Hepatocyte (in vitro differentiated cells): Measurements from ENCODE around the gene SLC34A1. TPM values are rescaled to one million over a fixed set of nuclear protein-coding genes. Genes with fewer than 3 reads are reported as not detected.

Source experiments
- DNase-seq: peaks from one replicate; pipeline ENCODE4 v3.0.0-alpha.2; 2016; ENCODE audit warnings: low spot score
- H2AFZ ChIP-seq: fragments of 200-600 bp; sonication (generic); 2 replicates; pipeline ENCODE4 v1.6.0; 2016; ENCODE audit warnings: antibody characterized with exemption, mild to moderate bottlenecking
- H3K27ac ChIP-seq: fragments of 200-600 bp; sonication (generic); 2 replicates; pipeline ENCODE4 v1.5.1; 2016; ENCODE audit warnings: mild to moderate bottlenecking
- H3K27me3 ChIP-seq: fragments of 200-600 bp; sonication (generic); 2 replicates; pipeline ENCODE4 v1.6.1; 2016
- H3K36me3 ChIP-seq: fragments of 200-600 bp; sonication (generic); replicated peaks from 2 replicates; pipeline ENCODE4 v1.5.1; 2016; ENCODE audit warnings: low read depth; ENCODE audit not compliant: insufficient read depth
- H3K4me1 ChIP-seq: fragments of 200-600 bp; sonication (generic); 2 replicates; pipeline ENCODE4 v1.5.1; 2016; ENCODE audit warnings: mild to moderate bottlenecking, moderate library complexity; ENCODE audit not compliant: insufficient read depth
- H3K4me2 ChIP-seq: fragments of 200-600 bp; sonication (generic); 2 replicates; pipeline ENCODE4 v1.6.0; 2016
- H3K4me3 ChIP-seq: fragments of 200-600 bp; sonication (generic); 2 replicates; pipeline ENCODE4 v1.5.1; 2016; ENCODE audit warnings: mild to moderate bottlenecking
- H3K79me2 ChIP-seq: fragments of 200-600 bp; sonication (generic); 2 replicates; pipeline ENCODE4 v1.6.0; 2017; ENCODE audit warnings: mild to moderate bottlenecking
- H3K9me2 ChIP-seq: fragments of 200-600 bp; sonication (generic); replicated peaks from 2 replicates; pipeline ENCODE4 v1.6.0; 2017; ENCODE audit warnings: mild to moderate bottlenecking; ENCODE audit not compliant: insufficient read depth
- H3K9me3 ChIP-seq: fragments of 200-600 bp; sonication (generic); 2 replicates; pipeline ENCODE4 v1.5.1; 2016; ENCODE audit warnings: low read depth, mild to moderate bottlenecking
- H4K20me1 ChIP-seq: fragments of 200-600 bp; sonication (generic); 2 replicates; pipeline ENCODE4 v1.6.0; 2016; ENCODE audit warnings: mild to moderate bottlenecking; ENCODE audit not compliant: insufficient read depth, poor library complexity, severe bottlenecking
- CTCF ChIP-seq: fragments of 200-600 bp; sonication (generic); IDR thresholded peaks from 2 replicates; pipeline ENCODE4 v1.5.1; 2016; ENCODE audit warnings: antibody characterized with exemption, mild to moderate bottlenecking; ENCODE audit not compliant: poor library complexity
- EZH2 ChIP-seq: fragments of 200-600 bp; sonication (generic); IDR thresholded peaks from 2 replicates; pipeline ENCODE4 v1.6.1; 2016; ENCODE audit warnings: antibody characterized with exemption, mild to moderate bottlenecking, borderline replicate concordance
- EZH2phosphoT487 ChIP-seq: fragments of 200-600 bp; sonication (generic); IDR thresholded peaks from one replicate; pipeline ENCODE4 v1.6.1; 2018; ENCODE audit warnings: antibody characterized with exemption, mild to moderate bottlenecking, low read depth, moderate library complexity; ENCODE audit not compliant: unreplicated experiment, severe bottlenecking
- WGBS: methylation state at CpG from one replicate; pipeline ENCODE4 v1.1.6; 2016; ENCODE audit warnings: low lambda C conversion rate; ENCODE audit errors: missing lambda C conversion rate; 5-methylcytosine and 5-hydroxymethylcytosine counted together
- polyA plus RNA-seq: library from polyadenylated mRNA; unstranded; fragments of >200 nt; fragmentation: Nextera tagmentation; extraction: Ambion mirVana; gene quantifications from 2 replicates; pipeline ENCODE4 v1.2.1, GENCODE V29; 2016
- total RNA-seq: library from RNA; depleted of rRNA; stranded (reverse); fragments of >200 nt; gene quantifications from 2 replicates; pipeline ENCODE4 v1.2.3, GENCODE V29; 2014

The SLC34A1 gene
- total and polyA plus RNA-seq, 2 experiments from 2014 or later: not detected

- H3K9me2 ChIP-seq: no peaks in the 10 kb centered on the region
- peaks cover 54% of the 10 kb centered on the region for H3K79me2 ChIP-seq
- no peaks in the 10 kb centered on the region for H3K36me3 ChIP-seq
- H4K20me1 ChIP-seq: peaks cover 14% of the 10 kb centered on the region
- H3K27ac ChIP-seq: peak overlapping the region; percentile 95
- no peak for DNase-seq
- H3K9me3 ChIP-seq: no peaks in the 10 kb centered on the region
- TF ChIP-seq CTCF (no peak), EZH2 (no peak)
- peaks cover 20% of the 10 kb centered on the region for H3K4me1 ChIP-seq
- H2AFZ ChIP-seq: peak overlapping the region; percentile 37
- no peaks in the 10 kb centered on the region for H3K27me3 ChIP-seq
- peak overlapping the region; percentile 95 for H3K4me2 ChIP-seq
- WGBS: 19% methylated on average over 18 of the region's 19 CpGs
- H3K4me3 ChIP-seq: peak overlapping the region; percentile 40
These were observed 33.4 kb upstream of the SLC34A1 start for GRCh38 chr5:177350776-177351391.

- peaks cover 12% of the 10 kb centered on the region for H4K20me1 ChIP-seq
- no peaks in the 10 kb centered on the region for H3K9me2 ChIP-seq
- no peaks in the 10 kb centered on the region for H3K36me3 ChIP-seq
- H3K27ac ChIP-seq: peak within 1 kb of the TSS; percentile 95
- WGBS: 8% methylated on average over 55 of the region's 55 CpGs
- H3K79me2 ChIP-seq: peaks cover 46% of the 10 kb centered on the region
- peak within 1 kb of the TSS; percentile 95 for H3K4me2 ChIP-seq
- H3K27me3 ChIP-seq: no peaks in the 10 kb centered on the region
- peak within 1 kb of the TSS; percentile 40 for H3K4me3 ChIP-seq
- H2AFZ ChIP-seq: peak within 1 kb of the TSS; percentile 90
- no peak for TF ChIP-seq CTCF
- no peak for TF ChIP-seq EZH2
- no peak for TF ChIP-seq EZH2phosphoT487
- peaks cover 20% of the 10 kb centered on the region for H3K4me1 ChIP-seq
- H3K9me3 ChIP-seq: no peaks in the 10 kb centered on the region
- peak; percentile 94 for DNase-seq
These were observed 32.6 kb upstream of the SLC34A1 start, which contains the start of gene LMAN2 for GRCh38 chr5:177351392-177352329. LMAN2 (minus strand) TSS chr5:177351668; CDS start chr5:177351647, 21 bp downstream.

- Histone ChIP-seq H3K27me3 (no peaks in the 10 kb centered on the region), H3K36me3 (no peaks in the 10 kb centered on the region), H3K79me2 (peaks cover 32% of the 10 kb centered on the region), H3K4me1 (peaks cover 20% of the 10 kb centered on the region), H3K4me2 (no peak overlapping the region), H4K20me1 (peaks cover 7% of the 10 kb centered on the region), H3K9me2 (no peaks in the 10 kb centered on the region), H2AFZ (no peak overlapping the region), H3K4me3 (no peak overlapping the region), H3K9me3 (no peaks in the 10 kb centered on the region), H3K27ac (no peak overlapping the region)
- WGBS: 92% methylated on average over 5 of the region's 5 CpGs
- TF ChIP-seq EZH2 (no peak), EZH2phosphoT487 (no peak)
- DNase-seq: no peak
These were observed 31.1 kb upstream of the SLC34A1 start for GRCh38 chr5:177353093-177353492.

- TF ChIP-seq CTCF (no peak), EZH2 (no peak), EZH2phosphoT487 (no peak)
- 80% methylated on average over 3 of the region's 3 CpGs for WGBS
- Histone ChIP-seq H3K9me3 (no peaks in the 10 kb centered on the region), H3K4me2 (peak overlapping the region; percentile 44), H3K27ac (peak overlapping the region; percentile 69), H3K9me2 (no peaks in the 10 kb centered on the region), H2AFZ (no peak overlapping the region), H3K4me1 (peaks cover 15% of the 10 kb centered on the region), H3K27me3 (no peaks in the 10 kb centered on the region), H4K20me1 (peaks cover 7% of the 10 kb centered on the region), H3K4me3 (no peak overlapping the region), H3K36me3 (no peaks in the 10 kb centered on the region), H3K79me2 (peaks cover 20% of the 10 kb centered on the region)
- no peak for DNase-seq
These were observed 30.0 kb upstream of the SLC34A1 start for GRCh38 chr5:177354256-177354655.
